ENCODE data around the gene OR8S1.

The OR8S1 gene

GRCh38 chr12:48556631-48557030, 31.2 kb downstream of the OR8S1 start:
- DNase-seq (ENCODE audit: low read depth in 2 of 2) = no peak

GRCh38 chr12:48557919-48558318, 32.5 kb downstream of the OR8S1 start:
- DNase-seq (ENCODE audit: low read depth in 2 of 2) = no peak

DNA sequence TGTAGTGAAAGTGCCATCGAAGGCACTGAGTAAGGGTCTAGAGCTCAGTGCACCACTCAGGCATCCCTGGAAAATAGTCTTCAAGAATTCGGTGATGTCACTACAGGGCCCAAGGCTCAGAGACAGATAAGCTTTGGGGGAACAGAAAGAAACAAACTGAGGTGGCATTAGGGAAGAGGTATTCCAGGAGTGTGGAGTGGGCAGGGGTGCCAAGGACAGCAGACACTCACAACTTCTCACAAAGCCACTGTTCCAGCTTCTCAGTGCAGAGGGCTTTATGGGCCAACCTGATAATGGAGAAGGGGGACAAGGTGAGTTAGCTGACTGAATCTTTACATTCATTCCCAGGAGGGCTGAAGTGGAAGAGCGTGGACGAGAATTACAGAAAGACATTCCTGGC, 42.3 kb downstream of the OR8S1 start:
- no peak for DNase-seq (ENCODE audit: low read depth in 2 of 2)

DNA sequence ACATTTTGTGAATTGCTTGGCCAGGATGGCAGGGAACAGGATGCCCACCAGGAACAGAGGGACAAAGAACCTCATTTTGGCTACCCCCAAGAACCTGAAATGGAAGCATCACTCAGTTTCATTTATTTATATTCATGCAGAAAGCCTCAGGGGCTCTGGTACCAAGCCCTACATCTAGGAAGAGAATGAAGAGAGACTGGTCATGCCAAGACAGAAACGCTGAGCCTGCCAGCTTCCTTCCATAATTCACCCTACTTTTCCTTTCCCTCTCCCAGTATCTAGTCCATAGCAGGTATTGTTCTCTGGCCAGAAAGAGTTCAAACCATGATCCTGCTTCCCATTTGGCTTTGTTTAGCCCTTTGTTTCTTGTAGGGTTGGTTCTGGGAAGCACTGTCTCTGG, 44.5 kb downstream of the OR8S1 start, which contains the start of gene LALBA:
Gene LALBA (minus strand): TSS at position 101 of the 400 bp plus-strand sequence. CDS start 26 bp downstream, at position 75.
- DNase-seq (ENCODE audit: low read depth in 2 of 2) = no peak

DNA sequence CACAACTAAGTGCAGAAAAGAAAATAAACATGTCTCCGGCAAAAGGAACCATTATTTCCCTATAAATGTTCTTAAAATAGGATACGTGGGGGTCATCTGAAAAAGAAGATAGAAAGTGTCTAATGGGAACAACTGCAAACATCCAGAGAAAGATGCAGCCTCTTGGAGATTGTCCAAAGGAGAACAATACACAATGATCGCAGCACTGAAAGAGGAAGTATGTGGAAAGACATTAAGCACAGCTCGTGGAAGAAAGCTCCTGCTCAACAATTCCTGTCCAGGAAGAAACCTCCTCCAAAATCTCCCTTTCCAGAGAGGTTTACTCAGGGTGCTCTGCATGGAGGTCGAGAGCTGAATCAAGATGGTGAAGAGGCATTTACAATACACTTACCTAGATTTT, 46.9 kb downstream of the OR8S1 start:
- DNase-seq (ENCODE audit: low read depth in 2 of 2) = no peak

All from stimulated activated CD8-positive, alpha-beta memory T cell treated with anti-CD3 and anti-CD28 coated beads, Interleukin-7, amount 100 ng/mL, for 1 hour (primary cell).